HG03575 (cell line): Measurements from ENCODE around the gene PLXNB1.
"Not testable (repeated sequence)": the region's sequence is repeated elsewhere in the genome, so short reads cannot be mapped to it uniquely, and the experiment has no call there.

ENCODE experiments used
- ATAC-seq: cut with Tn5 transposase; IDR thresholded peaks from one replicate; pipeline ENCODE4 v1.9.1; 2021; ENCODE audit not compliant: unreplicated experiment, insufficient number of reproducible peaks, low FRiP score; ENCODE audit errors: extremely low read depth

The PLXNB1 gene, protein sequence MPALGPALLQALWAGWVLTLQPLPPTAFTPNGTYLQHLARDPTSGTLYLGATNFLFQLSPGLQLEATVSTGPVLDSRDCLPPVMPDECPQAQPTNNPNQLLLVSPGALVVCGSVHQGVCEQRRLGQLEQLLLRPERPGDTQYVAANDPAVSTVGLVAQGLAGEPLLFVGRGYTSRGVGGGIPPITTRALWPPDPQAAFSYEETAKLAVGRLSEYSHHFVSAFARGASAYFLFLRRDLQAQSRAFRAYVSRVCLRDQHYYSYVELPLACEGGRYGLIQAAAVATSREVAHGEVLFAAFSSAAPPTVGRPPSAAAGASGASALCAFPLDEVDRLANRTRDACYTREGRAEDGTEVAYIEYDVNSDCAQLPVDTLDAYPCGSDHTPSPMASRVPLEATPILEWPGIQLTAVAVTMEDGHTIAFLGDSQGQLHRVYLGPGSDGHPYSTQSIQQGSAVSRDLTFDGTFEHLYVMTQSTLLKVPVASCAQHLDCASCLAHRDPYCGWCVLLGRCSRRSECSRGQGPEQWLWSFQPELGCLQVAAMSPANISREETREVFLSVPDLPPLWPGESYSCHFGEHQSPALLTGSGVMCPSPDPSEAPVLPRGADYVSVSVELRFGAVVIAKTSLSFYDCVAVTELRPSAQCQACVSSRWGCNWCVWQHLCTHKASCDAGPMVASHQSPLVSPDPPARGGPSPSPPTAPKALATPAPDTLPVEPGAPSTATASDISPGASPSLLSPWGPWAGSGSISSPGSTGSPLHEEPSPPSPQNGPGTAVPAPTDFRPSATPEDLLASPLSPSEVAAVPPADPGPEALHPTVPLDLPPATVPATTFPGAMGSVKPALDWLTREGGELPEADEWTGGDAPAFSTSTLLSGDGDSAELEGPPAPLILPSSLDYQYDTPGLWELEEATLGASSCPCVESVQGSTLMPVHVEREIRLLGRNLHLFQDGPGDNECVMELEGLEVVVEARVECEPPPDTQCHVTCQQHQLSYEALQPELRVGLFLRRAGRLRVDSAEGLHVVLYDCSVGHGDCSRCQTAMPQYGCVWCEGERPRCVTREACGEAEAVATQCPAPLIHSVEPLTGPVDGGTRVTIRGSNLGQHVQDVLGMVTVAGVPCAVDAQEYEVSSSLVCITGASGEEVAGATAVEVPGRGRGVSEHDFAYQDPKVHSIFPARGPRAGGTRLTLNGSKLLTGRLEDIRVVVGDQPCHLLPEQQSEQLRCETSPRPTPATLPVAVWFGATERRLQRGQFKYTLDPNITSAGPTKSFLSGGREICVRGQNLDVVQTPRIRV (N-terminal part only)

DNA sequence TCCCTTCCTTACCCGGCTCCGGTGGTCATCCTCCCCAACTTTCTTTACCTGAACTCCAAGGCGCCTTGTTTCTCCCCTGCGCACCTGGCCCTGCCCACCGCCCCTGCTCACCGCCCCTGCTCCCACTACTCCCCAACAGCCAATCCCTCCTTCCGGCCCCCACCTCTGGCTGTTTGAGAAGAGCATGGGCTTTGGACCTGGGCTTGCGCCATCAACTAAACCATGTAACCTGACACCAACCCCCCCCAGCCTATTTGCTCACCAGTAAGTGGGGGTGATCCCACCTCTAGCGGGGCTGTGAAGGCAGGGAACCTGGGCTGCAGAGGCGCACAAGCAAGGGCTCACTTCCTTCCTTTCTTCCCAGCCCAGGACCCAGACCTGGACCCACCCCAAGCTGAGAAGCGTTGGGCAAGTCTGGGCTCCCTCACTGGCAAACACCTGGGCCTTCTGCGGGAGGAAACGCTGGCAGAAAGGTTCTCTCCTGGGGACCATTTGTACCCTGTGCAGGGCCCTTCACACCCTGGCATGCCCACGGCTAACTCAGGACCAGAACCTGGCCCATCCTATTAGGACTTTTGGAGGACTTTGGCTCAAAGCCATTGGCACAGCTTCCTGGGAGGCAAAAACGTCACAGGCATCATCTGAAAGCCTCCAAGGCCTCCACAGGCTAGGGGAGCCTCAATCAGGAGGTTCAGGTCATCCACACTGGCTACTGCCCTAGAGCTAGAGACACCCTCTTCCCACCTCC, at the start of gene PLXNB1:
PLXNB1 (minus strand) TSS at position 127 of the 748 bp plus-strand sequence. CDS start 5,475 bp downstream, outside the sequence.
- no peak for ATAC-seq

DNA sequence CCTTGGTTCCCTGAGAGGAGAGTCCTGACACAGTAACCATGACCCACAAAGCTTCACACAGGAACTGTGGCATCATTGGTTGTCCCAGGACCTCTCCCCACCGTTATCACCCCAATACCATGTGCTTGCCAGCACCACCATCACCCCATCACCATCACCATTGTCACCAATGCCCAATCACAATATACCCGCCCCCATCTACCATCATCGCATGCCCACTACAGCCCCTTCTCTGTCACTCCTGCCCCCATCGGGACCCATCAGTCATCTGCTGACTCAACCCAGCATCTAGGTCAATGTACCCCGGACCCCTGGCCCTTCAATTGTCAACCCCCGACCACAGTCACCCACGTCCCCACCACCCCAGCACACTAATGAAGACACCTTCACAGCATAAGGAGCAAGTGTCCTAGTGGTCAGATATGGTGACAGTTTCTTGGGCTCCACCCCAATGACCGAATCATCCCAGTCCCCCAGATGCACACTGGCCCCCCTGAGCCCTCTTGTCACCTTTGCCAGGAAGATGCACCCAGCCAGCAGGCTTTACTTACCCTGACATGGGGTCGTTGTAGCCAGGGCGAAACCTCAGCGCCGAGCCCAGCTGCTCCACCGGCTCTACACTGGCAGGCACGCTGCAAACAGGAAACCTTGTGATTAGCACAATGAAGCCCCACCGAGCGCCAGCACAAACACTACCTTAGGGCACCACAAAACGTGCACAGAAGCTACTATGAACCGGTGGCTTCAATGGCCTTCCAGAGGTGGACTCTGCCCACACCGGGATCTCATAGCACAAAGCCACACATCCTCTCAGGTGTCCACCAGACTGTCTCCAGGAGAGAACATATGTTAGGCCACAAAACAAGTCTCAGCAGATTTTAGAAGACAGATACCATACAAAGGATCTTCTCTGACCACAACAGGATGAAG, 49.0 kb upstream of the PLXNB1 start:
- no peak for ATAC-seq

DNA sequence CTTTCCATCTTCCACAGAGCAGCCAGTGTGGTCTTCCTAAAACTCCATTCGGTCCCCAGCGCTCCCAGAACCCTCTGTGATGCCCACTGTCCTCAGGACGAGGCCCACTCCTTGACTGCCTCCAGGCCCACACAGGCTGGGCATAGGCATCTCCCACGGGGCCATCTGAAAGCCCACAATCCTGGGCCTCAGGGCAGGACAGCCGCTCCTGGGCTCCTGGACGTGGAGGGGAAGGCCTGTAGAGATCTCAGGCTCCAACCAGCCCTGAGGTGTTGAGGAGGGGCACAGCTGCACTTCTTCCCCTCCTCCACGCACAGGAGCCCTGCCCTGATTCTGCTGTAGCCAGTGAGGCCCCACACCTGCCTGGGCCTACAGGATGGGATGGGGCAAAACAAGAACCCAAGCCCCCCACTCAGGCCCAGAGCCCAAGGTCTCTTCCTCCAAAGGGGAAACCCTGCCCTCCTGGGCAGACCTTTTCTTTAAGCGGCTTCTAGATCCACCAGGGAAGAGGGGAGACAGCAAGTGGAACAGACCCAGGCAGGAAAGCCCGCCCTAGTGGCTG, 48.2 kb upstream of the PLXNB1 start:
- no peak for ATAC-seq

DNA sequence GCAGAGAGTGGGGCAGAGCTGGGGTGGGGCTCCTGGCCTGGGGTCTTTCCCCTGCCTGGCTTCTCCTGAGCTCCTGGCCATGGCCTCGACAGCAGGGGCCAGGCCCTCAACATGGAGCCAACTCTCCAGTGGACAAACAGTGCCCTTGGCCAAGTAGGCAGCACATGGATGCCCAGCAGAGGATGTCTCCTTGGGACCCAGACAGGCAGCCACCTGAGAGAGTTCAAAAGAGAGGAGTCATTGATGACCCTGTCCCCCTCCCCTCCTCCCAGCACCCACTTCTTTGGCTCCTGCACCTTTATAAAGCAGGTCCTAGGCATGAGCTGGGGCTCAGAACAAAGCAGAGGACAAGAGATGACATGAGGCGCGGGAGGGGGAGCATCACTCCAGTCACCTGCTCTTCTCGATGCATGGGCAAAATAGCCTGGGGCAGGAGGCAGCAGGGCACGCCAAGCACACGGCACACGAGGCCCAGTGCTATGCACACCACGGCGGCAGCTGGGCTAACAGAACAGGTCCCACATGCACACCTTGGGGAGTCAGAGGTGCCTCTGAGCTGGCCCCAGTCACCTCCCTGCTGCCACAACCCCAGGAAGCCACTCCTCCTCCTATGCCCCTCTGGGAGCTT, 46.7 kb upstream of the PLXNB1 start:
- ATAC-seq = no peak

DNA sequence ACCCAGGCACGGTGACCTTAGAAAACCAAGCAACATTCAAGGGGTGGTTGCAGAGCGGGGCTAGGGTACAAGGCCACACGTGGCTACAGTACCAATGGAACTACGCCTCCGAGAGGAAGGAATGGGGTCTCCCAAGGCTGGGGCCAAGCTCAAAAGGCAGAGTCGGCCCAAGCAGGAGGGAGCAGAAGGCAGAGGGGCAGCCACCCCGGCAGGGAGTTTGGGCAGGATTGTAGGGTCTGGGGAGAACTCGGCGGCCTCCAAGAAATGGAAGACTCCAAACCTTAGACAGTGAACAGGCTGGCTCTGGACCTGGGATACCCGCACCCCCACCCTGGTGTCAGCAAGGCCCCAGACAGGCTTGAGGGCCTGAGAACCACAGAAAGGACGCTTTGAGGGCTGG, 45.3 kb upstream of the PLXNB1 start:
- ATAC-seq = no peak

DNA sequence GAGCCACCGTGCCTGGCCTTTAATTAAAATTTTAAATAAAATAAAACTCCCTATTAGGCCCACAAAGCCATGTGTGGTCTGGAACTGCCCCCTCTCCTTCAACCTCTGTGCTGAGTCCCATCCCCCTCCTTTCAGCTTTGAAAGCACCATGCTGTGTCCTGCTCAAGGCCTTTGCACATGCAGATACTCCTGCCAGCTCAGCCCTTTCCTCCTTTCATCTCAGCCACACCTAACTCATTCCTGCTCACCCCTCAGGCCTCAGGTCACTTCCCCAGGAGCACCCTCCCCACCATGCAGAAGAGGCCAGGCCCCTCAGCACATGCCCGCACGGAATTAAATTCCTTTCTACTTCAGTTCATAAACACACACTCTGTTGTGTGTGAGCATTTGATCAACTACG, 44.7 kb upstream of the PLXNB1 start:
- no peak for ATAC-seq

DNA sequence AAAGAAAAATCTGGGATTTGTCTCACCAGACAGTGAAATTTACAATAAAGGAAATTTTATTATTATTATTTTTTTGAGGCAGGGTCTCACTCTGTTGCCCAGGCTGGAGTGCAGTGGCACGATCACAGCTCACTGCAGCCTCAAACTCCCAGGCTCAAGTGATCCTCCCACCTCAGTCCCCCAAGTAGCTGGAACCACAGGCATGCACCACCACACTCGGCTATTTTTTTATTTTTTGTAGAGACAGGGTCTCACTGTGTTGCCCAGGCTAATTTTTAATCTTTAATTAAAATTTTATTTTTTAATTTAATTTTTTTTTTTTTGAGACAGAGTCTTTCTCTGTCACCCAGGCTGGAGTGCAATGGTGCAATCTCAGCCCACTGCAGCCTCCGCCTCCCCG, 44.1 kb upstream of the PLXNB1 start:
- ATAC-seq = not testable (repeated sequence)

DNA sequence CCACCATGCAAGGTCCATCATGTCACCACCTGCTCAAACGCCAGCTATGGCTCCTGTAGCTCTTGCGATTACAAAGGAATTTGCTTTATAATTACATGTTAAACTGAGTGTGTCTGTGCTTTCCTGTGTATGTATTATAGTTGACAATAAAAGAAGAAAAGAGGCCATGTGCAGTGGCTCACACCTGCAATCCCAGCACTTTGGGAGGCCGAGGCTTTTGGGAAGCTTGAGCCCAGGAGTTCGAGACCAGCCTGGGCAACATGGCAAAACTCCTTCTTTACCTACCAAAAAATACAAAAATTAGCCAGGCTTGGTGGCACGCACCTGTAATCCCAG, 43.7 kb upstream of the PLXNB1 start:
- ATAC-seq = no peak

DNA sequence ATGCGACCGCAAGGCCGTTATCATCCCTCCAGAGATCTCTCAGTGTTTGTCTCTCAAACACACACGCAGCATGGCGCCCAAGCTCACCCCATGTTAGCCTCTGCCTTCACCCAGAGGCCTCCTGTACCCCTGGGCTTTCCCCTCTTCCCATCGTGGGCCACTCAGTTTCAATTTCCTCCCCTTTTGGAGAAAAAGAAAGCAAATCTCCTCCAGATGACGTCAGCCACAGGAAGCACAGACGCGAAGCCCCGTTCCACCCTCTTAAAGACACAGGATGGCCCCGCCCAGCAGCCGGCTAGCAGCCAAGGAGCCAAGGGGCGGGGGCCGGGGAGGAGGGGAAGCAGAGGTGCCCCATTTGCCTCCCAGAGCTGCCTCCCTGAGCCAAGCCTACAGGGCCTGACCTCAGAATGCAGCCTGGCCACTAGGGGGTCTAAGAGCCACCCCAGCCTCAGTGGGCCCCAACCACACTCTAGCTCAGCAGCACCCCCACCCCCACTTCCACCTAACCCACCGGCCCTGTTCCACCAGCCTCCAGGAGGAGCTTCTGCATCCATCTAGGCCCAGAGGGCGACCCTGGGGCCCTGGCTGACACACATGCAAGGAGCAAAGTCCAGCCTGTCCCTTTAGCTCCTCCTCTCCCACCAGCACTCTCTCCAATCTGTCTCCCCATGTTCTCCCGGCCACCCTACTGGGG, 43.2 kb upstream of the PLXNB1 start:
- ATAC-seq = peak; percentile 41

DNA sequence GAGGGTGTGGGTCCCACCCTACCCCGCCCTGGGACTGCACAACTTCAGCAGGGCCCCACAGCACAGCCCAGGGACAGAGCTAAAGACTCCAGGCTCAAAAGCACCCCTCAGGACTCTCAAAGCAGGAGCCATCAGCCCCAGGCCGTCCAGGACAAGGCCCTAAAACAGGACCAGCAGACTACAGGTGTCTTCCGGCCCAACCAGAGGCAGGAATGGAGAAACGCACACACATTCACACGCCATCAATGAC, 42.7 kb upstream of the PLXNB1 start:
- peak; percentile 9 for ATAC-seq

DNA sequence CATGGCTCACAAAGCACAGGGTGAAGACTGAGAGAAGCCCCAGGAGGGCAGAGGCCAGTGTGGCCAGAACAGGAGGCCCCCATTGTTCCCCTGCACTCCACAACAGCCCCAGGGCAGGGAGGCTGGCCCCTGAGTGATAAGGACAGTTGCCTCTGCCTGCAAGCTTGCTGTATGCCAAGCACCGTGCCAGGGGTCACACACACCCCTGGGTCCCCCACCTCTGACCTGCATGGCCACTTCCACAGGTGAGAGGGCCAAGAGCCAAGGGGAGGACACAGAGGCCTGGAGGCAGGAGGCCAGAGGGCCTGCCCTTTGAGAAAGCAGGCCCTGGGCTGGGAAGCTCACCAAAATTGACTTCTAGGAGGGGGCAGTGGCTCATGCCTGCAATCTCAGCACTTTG, 40.4 kb upstream of the PLXNB1 start:
- no peak for ATAC-seq

DNA sequence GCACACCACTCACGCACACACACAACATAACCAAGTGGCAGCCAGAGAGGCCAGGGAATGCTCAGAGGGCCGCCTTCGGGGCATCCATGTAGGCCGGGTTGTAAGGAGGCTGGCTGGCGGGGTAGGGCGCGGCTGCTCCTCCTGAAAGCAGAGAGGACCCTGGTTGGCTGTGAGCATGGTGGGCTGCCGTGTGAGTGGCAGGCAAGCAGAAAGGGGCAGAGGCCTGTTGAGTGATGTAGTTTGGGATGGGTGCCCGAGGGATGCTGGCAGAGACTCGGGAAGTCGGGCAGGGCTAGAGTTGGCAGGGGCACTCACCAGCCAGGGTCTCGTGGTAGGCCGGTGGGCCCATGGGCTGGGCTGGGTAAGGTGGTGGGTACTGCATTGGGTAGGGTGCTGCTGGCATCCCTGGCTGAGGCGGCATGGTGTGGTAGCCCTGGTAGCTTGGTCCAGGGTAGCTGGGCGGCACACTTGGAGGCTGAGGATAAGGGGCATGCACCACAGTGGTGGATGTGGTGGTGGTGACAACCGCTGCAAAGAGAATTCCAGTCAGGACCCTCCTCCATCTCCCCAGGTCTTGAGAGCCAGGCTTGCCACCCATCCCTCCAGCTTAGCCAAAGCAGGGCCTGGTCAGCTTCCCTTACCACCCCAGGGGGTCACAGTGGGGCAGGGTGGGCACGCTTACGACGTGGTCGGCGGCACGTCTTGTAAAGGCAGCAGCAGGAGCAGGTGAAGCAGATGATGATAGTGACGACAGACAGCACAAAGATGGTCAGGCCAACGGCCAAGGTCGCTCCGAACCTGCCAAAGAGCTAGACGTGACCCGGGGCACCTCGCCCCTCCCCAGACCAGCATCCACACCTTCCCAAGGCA, 39.4 kb upstream of the PLXNB1 start:
- ATAC-seq = no peak

DNA sequence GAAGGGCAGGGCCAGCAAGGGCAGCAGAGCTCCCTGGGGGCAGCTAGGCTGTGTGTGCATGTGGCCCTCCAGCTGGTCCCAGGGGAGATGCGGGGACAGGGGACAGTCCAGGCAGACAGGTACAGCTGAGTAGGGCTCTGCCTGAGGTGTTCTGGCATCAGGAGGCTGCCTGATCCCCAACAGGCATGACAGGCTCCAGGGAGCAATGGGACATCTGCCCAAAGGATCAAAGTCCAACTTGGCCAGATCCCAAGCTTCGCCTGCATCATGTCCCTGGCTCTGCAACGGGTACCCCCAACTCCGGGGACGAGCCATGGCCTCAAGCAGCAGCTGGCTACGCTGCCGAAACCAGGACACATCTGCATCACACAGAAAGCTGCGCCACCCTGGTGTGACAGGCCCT, 38.4 kb upstream of the PLXNB1 start:
- ATAC-seq = no peak

DNA sequence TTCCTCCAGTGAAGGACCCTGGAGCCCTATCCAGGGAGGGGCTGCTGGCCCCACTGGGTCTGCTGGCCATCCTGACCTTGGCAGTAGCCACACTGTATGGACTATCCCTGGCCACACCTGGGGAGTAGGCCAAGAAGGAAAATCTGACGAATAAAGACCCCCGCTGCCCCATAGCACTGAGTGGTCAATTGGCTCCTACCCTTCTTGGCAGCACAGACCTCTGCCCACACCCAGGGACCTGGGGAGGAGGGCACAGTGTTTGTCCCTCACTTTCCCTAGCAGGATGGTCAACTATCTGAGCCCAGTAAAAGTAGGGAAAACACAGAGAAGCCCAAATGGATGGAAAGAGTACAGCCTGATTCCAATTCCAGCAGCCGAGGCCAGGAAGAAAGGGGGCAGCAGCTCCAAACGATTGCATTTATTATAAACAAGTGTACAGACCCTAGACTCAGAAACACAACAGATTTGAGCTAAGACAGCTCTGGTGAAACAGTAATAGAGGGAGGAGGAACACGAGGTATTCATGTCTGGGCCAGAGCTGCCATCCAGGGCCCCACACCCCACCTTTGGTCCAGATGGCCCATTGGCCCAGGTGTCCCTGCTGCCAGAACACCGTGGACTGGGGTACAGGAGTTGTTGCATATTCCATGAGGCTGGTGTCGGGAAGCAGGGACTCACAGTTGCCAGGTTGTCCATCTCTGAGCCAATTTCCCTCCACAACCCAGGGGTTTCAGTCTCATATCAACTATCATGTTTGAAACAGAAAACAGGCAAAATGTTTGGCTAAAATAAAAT, 37.8 kb upstream of the PLXNB1 start:
- no peak for ATAC-seq

DNA sequence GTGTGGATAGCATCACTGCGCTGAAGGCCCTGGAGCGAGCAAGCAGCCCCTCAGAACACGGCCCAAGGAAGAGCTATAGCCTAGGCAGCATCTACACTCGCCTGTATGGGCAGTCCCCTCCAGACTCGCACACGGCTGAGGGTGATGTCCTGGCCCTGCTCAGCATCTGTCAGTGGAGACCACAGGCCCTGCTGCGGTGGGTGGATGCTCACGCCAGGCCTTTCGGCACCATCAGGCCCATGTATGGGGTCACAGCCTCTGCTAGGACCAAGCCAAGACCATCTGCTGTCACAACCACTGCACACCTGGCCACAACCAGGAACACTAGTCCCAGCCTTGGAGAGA, 37.2 kb upstream of the PLXNB1 start:
- no peak for ATAC-seq
